Smooth muscle cell of the umbilical artery (primary cell): ENCODE results near the gene CCDC7. TPM values are rescaled to one million over a fixed set of nuclear protein-coding genes. Genes with fewer than 3 reads are reported as not detected.

Experiments used
- total RNA-seq: library from RNA; depleted of rRNA; stranded (reverse); fragments of >200 nt; gene quantifications from 2 replicates; pipeline ENCODE4 v1.2.3, GENCODE V29; 2014

Gene CCDC7
- total RNA-seq = 10.0 and 16.6 TPM in 2 replicates

GRCh38 chr10:32445740-32446535 is at the start of gene CCDC7:
Gene CCDC7, plus strand, starts transcription at chr10:32446140. Its CDS starts 5,503 bp downstream, at chr10:32451643.

Other genes starting within 250 kb of the CCDC7 start
- gene EPC1, start 99.0 kb upstream of the CCDC7 start, total RNA-seq = 14.8 and 18.5 TPM in 2 replicates